Measurements from ENCODE around the gene PTPRD. TPM values are rescaled to one million over a fixed set of nuclear protein-coding genes. Genes with fewer than 3 reads are reported as not detected.

PTPRD gene
- total and polyA plus RNA-seq, 4 donors = 97.4 to 229 (median 161) TPM

DNA sequence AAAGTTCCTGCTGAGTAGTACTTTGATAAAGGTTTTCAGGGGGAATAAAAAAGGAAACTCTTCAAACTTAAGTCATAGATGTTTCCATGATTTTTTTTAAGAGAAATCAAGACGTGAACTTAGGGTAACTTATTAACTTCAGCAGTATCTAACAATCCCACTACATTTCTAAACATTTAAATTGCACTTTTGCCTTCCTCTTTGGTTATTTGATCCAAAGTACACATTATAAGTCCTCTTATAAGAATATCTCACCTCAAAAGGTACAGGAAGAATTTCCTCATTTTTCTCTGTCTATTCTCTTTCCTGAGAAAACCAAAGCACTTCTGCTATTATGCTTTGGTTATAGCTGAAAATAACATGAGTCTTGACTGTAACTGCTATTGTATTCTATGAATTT lies 7.9 kb downstream of the PTPRD start:
- no CpG with 5 or more reads among the region's 1 CpG for WGBS (ENCODE audit: insufficient coverage)
- H3K4me1 ChIP-seq (ENCODE audit: control insufficient read depth, insufficient read depth, low read length) = no peaks in the 10 kb centered on the region

DNA sequence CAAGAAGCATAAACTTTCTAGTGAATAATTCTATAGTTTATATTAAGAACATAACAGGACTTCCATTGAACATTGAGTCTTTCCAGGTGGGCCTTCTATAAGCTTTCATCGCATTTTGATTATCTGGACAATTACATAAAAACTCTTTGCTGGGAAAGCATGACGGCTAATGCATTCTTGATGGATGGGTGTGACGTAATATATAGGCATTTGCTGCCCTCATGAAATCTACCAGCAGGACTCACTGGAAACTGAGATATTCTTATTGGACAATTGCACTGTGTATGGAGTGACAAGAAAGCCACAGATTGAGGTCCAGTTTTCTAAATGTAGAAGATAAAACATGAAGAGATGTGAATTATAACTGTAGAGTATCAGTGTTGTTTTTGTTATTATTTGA lies 15.0 kb downstream of the PTPRD start:
- no CpG with 5 or more reads among the region's 3 CpGs for WGBS (ENCODE audit: insufficient coverage)
- H3K27ac ChIP-seq (ENCODE audit: low read depth, low read length) = no peak overlapping the region
- no peak overlapping the region for H3K4me3 ChIP-seq (ENCODE audit: low read depth, low read length)
- no peaks in the 10 kb centered on the region for H3K36me3 ChIP-seq (ENCODE audit: control insufficient read depth, insufficient read depth, low read length)
- H3K9me3 ChIP-seq (ENCODE audit: control insufficient read depth, insufficient read depth, low read length) = no peaks in the 10 kb centered on the region
- no peaks in the 10 kb centered on the region for H3K27me3 ChIP-seq (ENCODE audit: control insufficient read depth, insufficient read depth, low read length)
- DNase-seq (ENCODE audit: low read depth in 4 of 6, low spot score in 6 of 6) = no peak
- H3K4me1 ChIP-seq (ENCODE audit: control insufficient read depth, insufficient read depth, low read length) = no peaks in the 10 kb centered on the region

More for the DNA sequence above, 7.9 kb downstream of the PTPRD start:
- H3K36me3 ChIP-seq (ENCODE audit: control insufficient read depth, insufficient read depth, low read length) = no peaks in the 10 kb centered on the region
- H3K4me3 ChIP-seq (ENCODE audit: low read depth, low read length) = no peak overlapping the region
- no peak overlapping the region for H3K27ac ChIP-seq (ENCODE audit: low read depth, low read length)
- no peak for DNase-seq (ENCODE audit: low read depth in 4 of 6, low spot score in 6 of 6)
- H3K27me3 ChIP-seq (ENCODE audit: control insufficient read depth, insufficient read depth, low read length) = no peaks in the 10 kb centered on the region
- no peaks in the 10 kb centered on the region for H3K9me3 ChIP-seq (ENCODE audit: control insufficient read depth, insufficient read depth, low read length)

DNA sequence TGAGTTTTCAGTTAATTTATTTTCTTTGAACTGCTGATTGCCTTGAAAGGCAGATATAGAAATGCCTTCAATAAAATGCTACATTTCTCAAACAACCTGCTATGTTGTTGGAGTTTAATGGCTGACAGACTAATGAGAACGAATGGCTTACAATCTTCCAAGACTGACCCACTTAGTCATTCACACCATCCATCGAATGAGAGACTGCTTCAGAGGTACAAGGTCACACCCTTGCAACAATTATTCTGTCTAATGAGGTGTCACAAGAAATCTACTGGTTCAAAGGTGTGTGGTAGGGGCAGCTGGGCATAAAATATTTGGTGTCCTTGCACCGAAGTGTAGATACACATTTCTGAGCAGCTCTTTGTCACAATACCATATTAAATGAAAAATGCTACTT lies 18.3 kb downstream of the PTPRD start:
- H3K36me3 ChIP-seq (ENCODE audit: control insufficient read depth, insufficient read depth, low read length) = no peaks in the 10 kb centered on the region
- H3K27ac ChIP-seq (ENCODE audit: low read depth, low read length) = no peak overlapping the region
- no peaks in the 10 kb centered on the region for H3K27me3 ChIP-seq (ENCODE audit: control insufficient read depth, insufficient read depth, low read length)
- no peak overlapping the region for H3K4me3 ChIP-seq (ENCODE audit: low read depth, low read length)
- no CpG with 5 or more reads among the region's 3 CpGs for WGBS (ENCODE audit: insufficient coverage)
- no peaks in the 10 kb centered on the region for H3K9me3 ChIP-seq (ENCODE audit: control insufficient read depth, insufficient read depth, low read length)
- H3K4me1 ChIP-seq (ENCODE audit: control insufficient read depth, insufficient read depth, low read length) = no peaks in the 10 kb centered on the region
- peak in 1 of 6 donors; percentile 35 for DNase-seq (ENCODE audit: low read depth in 4 of 6, low spot score in 6 of 6)

DNA sequence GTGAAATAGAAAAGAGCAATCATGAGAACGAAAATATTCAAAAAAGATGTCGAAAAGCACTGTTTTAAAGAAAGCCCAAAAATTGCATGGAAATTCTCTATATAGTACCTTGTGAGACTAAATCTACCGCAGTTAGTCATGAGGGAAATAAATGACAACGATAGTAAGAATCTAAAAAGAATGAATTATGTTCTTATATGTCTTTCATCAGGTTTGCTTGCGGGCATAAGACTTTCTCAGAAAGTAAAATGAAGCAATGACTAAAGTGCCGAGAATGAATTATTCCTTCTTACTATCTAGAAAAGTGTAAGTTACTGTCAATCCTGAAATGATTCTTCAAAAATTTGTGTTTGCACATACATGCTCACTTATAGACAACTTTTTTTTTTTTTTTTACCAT lies 26.4 kb downstream of the PTPRD start:
- Histone ChIP-seq H3K4me3 (ENCODE audit: low read depth, low read length) (no peak overlapping the region), H3K4me1 (ENCODE audit: control insufficient read depth, insufficient read depth, low read length) (no peaks in the 10 kb centered on the region), H3K27ac (ENCODE audit: low read depth, low read length) (no peak overlapping the region), H3K9me3 (ENCODE audit: control insufficient read depth, insufficient read depth, low read length) (no peaks in the 10 kb centered on the region), H3K36me3 (ENCODE audit: control insufficient read depth, insufficient read depth, low read length) (no peaks in the 10 kb centered on the region), H3K27me3 (ENCODE audit: control insufficient read depth, insufficient read depth, low read length) (no peaks in the 10 kb centered on the region)
- DNase-seq (ENCODE audit: low read depth in 4 of 6, low spot score in 6 of 6) = no peak
- no CpG with 5 or more reads among the region's 6 CpGs for WGBS (ENCODE audit: insufficient coverage)

DNA sequence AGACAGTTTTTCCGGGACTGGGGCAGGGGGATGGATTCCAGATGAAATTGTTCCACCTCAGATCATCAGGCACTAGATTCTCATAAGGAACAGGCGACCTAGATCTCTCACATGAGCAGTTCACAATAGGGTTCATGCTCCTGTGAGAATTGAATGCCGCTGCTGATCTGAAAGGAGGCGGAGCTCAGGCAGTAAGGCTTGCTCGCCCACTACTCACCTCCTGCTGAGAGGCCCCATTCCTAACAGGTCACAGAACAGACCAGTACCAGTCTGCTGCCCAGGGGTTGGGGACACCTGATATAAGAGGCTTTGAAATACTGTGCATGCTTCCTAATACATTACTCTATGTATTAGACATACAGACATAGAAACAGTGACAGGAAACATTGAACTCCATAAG lies 41.1 kb downstream of the PTPRD start:
- 63% methylated on average over 1 of the region's 5 CpGs for WGBS (ENCODE audit: insufficient coverage)
- no peak overlapping the region for H3K27ac ChIP-seq (ENCODE audit: low read depth, low read length)
- H3K4me1 ChIP-seq (ENCODE audit: control insufficient read depth, insufficient read depth, low read length) = no peaks in the 10 kb centered on the region
- H3K36me3 ChIP-seq (ENCODE audit: control insufficient read depth, insufficient read depth, low read length) = no peaks in the 10 kb centered on the region
- no peak overlapping the region for H3K4me3 ChIP-seq (ENCODE audit: low read depth, low read length)
- no peaks in the 10 kb centered on the region for H3K9me3 ChIP-seq (ENCODE audit: control insufficient read depth, insufficient read depth, low read length)
- no peaks in the 10 kb centered on the region for H3K27me3 ChIP-seq (ENCODE audit: control insufficient read depth, insufficient read depth, low read length)
- DNase-seq (ENCODE audit: low read depth in 4 of 6, low spot score in 6 of 6) = no peak

DNA sequence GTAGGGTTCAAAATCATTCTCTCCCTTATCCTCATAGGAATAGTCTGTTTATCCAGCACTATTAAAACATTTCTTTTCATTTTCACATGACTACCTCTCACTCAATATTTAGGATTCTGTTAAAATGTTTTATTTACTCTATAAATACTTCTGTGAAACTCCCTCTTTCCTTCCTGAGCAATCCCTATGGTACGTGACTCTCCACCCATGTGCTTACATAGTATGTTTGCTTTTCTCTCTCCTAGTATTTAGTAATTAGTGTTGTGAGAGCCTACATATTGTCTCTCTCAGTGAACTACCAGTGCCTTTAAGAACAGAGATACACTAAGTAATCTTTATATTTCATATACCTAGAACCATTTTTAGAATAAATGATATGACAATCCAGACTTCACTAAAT lies 46.0 kb downstream of the PTPRD start:
- no peaks in the 10 kb centered on the region for H3K9me3 ChIP-seq (ENCODE audit: control insufficient read depth, insufficient read depth, low read length)
- WGBS (ENCODE audit: insufficient coverage) = no CpG with 5 or more reads among the region's 1 CpG
- no peak overlapping the region for H3K27ac ChIP-seq (ENCODE audit: low read depth, low read length)
- no peaks in the 10 kb centered on the region for H3K36me3 ChIP-seq (ENCODE audit: control insufficient read depth, insufficient read depth, low read length)
- DNase-seq (ENCODE audit: low read depth in 4 of 6, low spot score in 6 of 6) = no peak
- no peak overlapping the region for H3K4me3 ChIP-seq (ENCODE audit: low read depth, low read length)
- H3K4me1 ChIP-seq (ENCODE audit: control insufficient read depth, insufficient read depth, low read length) = no peaks in the 10 kb centered on the region
- H3K27me3 ChIP-seq (ENCODE audit: control insufficient read depth, insufficient read depth, low read length) = no peaks in the 10 kb centered on the region

DNA sequence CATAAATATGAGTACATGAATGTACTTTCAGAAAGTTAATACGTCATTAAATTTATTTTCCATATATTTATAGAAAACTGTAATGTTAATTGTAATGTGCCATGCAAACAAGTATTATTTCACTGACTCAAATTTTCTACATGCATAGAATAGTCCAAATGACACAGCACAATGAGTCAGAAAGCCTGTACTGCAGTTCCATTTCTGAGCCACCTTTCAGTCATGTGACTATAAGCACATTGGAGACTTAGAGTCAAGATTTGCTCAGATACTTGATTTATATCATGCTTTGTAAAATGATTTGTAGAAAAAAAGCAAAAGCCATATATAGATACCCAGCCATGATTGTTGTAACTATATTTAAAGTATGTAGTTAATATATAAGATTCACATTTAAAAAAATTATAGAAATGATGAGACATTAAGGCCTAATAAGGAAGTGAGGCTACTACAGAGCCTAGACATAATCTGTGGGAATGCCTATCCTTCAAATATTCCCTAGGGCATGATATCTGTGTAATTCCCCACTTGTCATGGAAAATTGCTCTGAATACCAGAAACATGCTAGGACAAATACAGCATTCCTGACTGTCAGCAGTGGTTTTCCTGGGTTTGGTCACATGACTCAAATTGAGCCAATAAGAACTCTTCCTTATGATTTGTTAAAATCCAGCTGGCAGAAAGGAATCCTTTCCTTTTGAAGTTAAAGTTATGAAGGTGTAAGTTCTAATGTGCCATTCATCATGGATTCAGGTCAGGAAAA lies 50.0 kb downstream of the PTPRD start:
- H3K36me3 ChIP-seq (ENCODE audit: control insufficient read depth, insufficient read depth, low read length) = no peaks in the 10 kb centered on the region
- no peak overlapping the region for H3K27ac ChIP-seq (ENCODE audit: low read depth, low read length)
- no CpG with 5 or more reads among the region's 1 CpG for WGBS (ENCODE audit: insufficient coverage)
- H3K4me1 ChIP-seq (ENCODE audit: control insufficient read depth, insufficient read depth, low read length) = no peaks in the 10 kb centered on the region
- DNase-seq (ENCODE audit: low read depth in 4 of 6, low spot score in 6 of 6) = no peak
- H3K4me3 ChIP-seq (ENCODE audit: low read depth, low read length) = no peak overlapping the region
- no peaks in the 10 kb centered on the region for H3K27me3 ChIP-seq (ENCODE audit: control insufficient read depth, insufficient read depth, low read length)
- no peaks in the 10 kb centered on the region for H3K9me3 ChIP-seq (ENCODE audit: control insufficient read depth, insufficient read depth, low read length)

DNA sequence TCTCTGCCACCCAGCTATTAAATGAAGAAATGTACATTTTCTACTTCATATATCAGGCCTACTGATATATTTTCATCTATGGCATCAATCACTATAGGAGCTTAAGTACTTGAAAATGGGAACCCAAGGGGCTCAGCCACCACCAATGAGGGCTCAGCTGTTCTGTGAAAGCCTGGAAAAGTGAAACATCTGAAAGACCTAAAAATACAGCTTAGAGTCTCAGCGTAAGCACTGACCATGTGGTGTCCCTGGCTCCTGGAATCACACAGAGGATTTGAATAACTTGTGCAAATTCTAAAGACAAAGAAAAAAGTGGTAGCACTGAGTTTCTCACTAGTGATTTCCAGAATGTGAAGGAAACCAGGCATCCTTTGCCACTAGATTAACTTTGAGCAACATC lies 64.5 kb downstream of the PTPRD start:
- 67% methylated on average over 1 of the region's 1 CpG for WGBS (ENCODE audit: insufficient coverage)
- Histone ChIP-seq H3K9me3 (ENCODE audit: control insufficient read depth, insufficient read depth, low read length) (no peaks in the 10 kb centered on the region), H3K27me3 (ENCODE audit: control insufficient read depth, insufficient read depth, low read length) (no peaks in the 10 kb centered on the region), H3K27ac (ENCODE audit: low read depth, low read length) (no peak overlapping the region), H3K36me3 (ENCODE audit: control insufficient read depth, insufficient read depth, low read length) (no peaks in the 10 kb centered on the region), H3K4me3 (ENCODE audit: low read depth, low read length) (no peak overlapping the region), H3K4me1 (ENCODE audit: control insufficient read depth, insufficient read depth, low read length) (no peaks in the 10 kb centered on the region)
- DNase-seq (ENCODE audit: low read depth in 4 of 6, low spot score in 6 of 6) = peak in 1 of 6 donors; percentile 33

DNA sequence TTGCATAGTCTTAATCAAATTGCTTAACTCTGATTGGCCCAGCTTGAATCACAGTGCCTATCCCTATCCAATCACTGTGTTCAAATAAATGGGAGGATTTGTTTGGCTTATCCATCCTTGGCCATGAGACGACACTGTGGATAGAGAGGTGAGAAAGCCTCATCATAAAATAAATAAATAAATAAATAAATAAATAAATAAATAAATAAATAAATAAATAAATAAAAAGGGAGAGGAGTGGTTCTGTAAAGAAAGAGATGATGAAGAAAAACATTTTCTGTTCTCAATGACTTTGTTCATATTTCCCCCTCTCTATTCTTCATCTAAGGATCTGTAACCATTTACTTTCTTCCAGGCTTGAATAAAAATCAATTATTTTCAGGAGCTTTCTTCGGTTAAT lies 74.7 kb downstream of the PTPRD start:
- Histone ChIP-seq H3K36me3 (ENCODE audit: control insufficient read depth, insufficient read depth, low read length) (no peaks in the 10 kb centered on the region), H3K4me1 (ENCODE audit: control insufficient read depth, insufficient read depth, low read length) (no peaks in the 10 kb centered on the region), H3K4me3 (ENCODE audit: low read depth, low read length) (no peak overlapping the region), H3K27me3 (ENCODE audit: control insufficient read depth, insufficient read depth, low read length) (no peaks in the 10 kb centered on the region), H3K27ac (ENCODE audit: low read depth, low read length) (no peak overlapping the region), H3K9me3 (ENCODE audit: control insufficient read depth, insufficient read depth, low read length) (no peaks in the 10 kb centered on the region)
- WGBS (ENCODE audit: insufficient coverage) = no CpG with 5 or more reads among the region's 2 CpGs
- DNase-seq (ENCODE audit: low read depth in 4 of 6, low spot score in 6 of 6) = no peak

DNA sequence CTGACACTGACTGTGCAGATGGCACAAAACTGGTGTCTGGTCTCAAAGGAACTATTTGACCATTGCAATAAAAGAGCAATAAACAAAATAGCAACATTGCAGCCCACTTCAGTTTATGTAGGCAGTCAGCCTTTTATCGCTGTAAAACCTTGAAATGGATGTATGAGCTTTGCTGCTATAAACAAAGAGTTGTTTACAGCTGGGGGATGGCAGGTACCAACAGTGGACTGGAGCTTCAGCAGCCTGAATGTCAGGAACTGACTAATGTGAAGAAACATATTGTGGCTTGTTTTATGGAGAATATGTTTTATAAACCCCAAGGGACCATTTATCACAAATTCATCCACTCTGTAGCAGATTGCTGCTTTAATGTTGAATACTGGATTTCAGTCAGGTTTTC lies 78.0 kb downstream of the PTPRD start:
- peak in 2 of 6 donors; percentile 12 to 84 for DNase-seq (ENCODE audit: low read depth in 4 of 6, low spot score in 6 of 6)
- Histone ChIP-seq H3K36me3 (ENCODE audit: control insufficient read depth, insufficient read depth, low read length) (no peaks in the 10 kb centered on the region), H3K27me3 (ENCODE audit: control insufficient read depth, insufficient read depth, low read length) (no peaks in the 10 kb centered on the region), H3K27ac (ENCODE audit: low read depth, low read length) (no peak overlapping the region), H3K9me3 (ENCODE audit: control insufficient read depth, insufficient read depth, low read length) (no peaks in the 10 kb centered on the region), H3K4me3 (ENCODE audit: low read depth, low read length) (no peak overlapping the region), H3K4me1 (ENCODE audit: control insufficient read depth, insufficient read depth, low read length) (no peaks in the 10 kb centered on the region)
- 40% methylated on average over 1 of the region's 1 CpG for whole genome bisulfite sequencing (ENCODE audit: insufficient coverage)

All from spinal cord (tissue), 10 donors.